ENCODE data around the gene RMND1. TPM values are rescaled to one million over a fixed set of nuclear protein-coding genes. Genes with fewer than 3 reads are reported as not detected.

Gene RMND1
- total RNA-seq, 1 experiment from 2014 or later, result 27.0 TPM

GRCh38 chr6:151375833-151376232, 76.1 kb downstream of the RMND1 start:
- Mint-ChIP-seq H3K27ac (no peak overlapping the region; a peak in 1 of 7 replicates), H3K36me3 (ENCODE audit: insufficient read depth in 1 of 3, low read depth in 3 of 3) (peaks cover 9 to 24% (median 22%) of the 10 kb centered on the region in 3 experiments; a peak in 6 of 7 replicates)
- no peaks in the 10 kb centered on the region for H3K9me3 ChIP-seq (ENCODE audit: control insufficient read depth, low read depth, low read length)

More at GRCh38 chr6:151375833-151376232, 76.1 kb downstream of the RMND1 start:
- H3K79me2 ChIP-seq (ENCODE audit: insufficient read depth, low read length), result peaks cover 7% of the 10 kb centered on the region; the same call in 1 of the 2 replicates
- H3K4me2 ChIP-seq (ENCODE audit: insufficient read depth, insufficient read length, low read length), result no peak overlapping the region
- H2AK5ac ChIP-seq (ENCODE audit: insufficient read length, low read length), result no peak overlapping the region
- peaks cover 6% of the 10 kb centered on the region; the same call in 1 of the 2 replicates for H3K4me1 ChIP-seq (ENCODE audit: insufficient read depth, low read length)
- DNase-seq, result no peak
- H3K14ac ChIP-seq (ENCODE audit: insufficient read depth, low read length), result no peak overlapping the region
- H3T11ph ChIP-seq (ENCODE audit: low read length), result no peak overlapping the region
- H4K5ac ChIP-seq (ENCODE audit: insufficient read length, low read depth, low read length), result no peak overlapping the region
- H3K27ac ChIP-seq (ENCODE audit: insufficient read length, low read depth, low read length), result no peak overlapping the region
- no peaks in the 10 kb centered on the region for H3K23me2 ChIP-seq (ENCODE audit: insufficient read length, low read depth, low read length, poor library complexity, severe bottlenecking)
- no peak overlapping the region for H3K23ac ChIP-seq (ENCODE audit: insufficient read length, low read depth, low read length)
- peaks cover 23 to 25% of the 10 kb centered on the region in 2 experiments for H3K4me1 Mint-ChIP-seq
- no peak for TF ChIP-seq CTCF (conservative IDR thresholded peaks at IDR 0.05)
- no peak overlapping the region for H2BK20ac ChIP-seq (ENCODE audit: low read depth, low read length, poor library complexity, severe bottlenecking)
- H2BK5ac ChIP-seq (ENCODE audit: insufficient read length, low read length), result no peak overlapping the region
- no peak overlapping the region for H2BK15ac ChIP-seq (ENCODE audit: low read depth, low read length)
- no peak overlapping the region for H3K9ac ChIP-seq (ENCODE audit: extremely low read depth, insufficient read length, low read length)
- H4K91ac ChIP-seq (ENCODE audit: insufficient read length, low read depth, low read length), result no peak overlapping the region
- H2BK12ac ChIP-seq (ENCODE audit: insufficient read length, low read depth, low read length), result no peak overlapping the region
- WGBS (ENCODE audit: extremely low coverage, insufficient read length, low lambda C conversion rate), result no CpG with 5 or more reads among the region's 2 CpGs
- no peaks in the 10 kb centered on the region for H3K27me3 Mint-ChIP-seq (ENCODE audit: low read depth)
- no peak overlapping the region for H4K8ac ChIP-seq (replicated peaks; ENCODE audit: insufficient read length, low read depth, low read length)
- no peaks in the 10 kb centered on the region for H3K9me3 Mint-ChIP-seq
- no peak overlapping the region for H3K56ac ChIP-seq (ENCODE audit: insufficient read length, low read depth, low read length)
- H3K18ac ChIP-seq (ENCODE audit: insufficient read length, low read depth, low read length), result no peak overlapping the region
- H3K79me1 ChIP-seq (ENCODE audit: insufficient read depth, low read depth, low read length, poor library complexity, severe bottlenecking), result peaks cover 2% of the 10 kb centered on the region
- H4K20me1 ChIP-seq (ENCODE audit: control insufficient read depth, insufficient read depth, insufficient read length), result no peaks in the 10 kb centered on the region
- H3K4ac ChIP-seq (ENCODE audit: low read depth, low read length), result no peak overlapping the region
- no peak overlapping the region for H3K4me3 Mint-ChIP-seq
- H3K27me3 ChIP-seq (ENCODE audit: insufficient read depth, low read length), result no peaks in the 10 kb centered on the region
- H2AFZ ChIP-seq (ENCODE audit: low read length), result no peak overlapping the region
- H2BK120ac ChIP-seq (ENCODE audit: low read depth, low read length, poor library complexity, severe bottlenecking), result no peak overlapping the region

Data from H9 (cell line).